Skeletal muscle cell (primary cell): ENCODE measurements around the gene CRYM.
A peak's percentile ranks its signal among the peaks of the same experiment; 100 is the strongest.
"Not testable (repeated sequence)": the region's sequence is repeated elsewhere in the genome, so short reads cannot be mapped to it uniquely, and the experiment has no call there.

Source experiments
- DNase-seq: peaks from one replicate; pipeline ENCODE4 v3.0.0-alpha.2; 2010; ENCODE audit warnings: low read depth
- H3K4me3 ChIP-seq: 2 replicates; pipeline ENCODE4 v1.5.1; 2011; ENCODE audit warnings: low read depth, mild to moderate bottlenecking, control low read depth, low read length, moderate library complexity

The CRYM gene

DNA sequence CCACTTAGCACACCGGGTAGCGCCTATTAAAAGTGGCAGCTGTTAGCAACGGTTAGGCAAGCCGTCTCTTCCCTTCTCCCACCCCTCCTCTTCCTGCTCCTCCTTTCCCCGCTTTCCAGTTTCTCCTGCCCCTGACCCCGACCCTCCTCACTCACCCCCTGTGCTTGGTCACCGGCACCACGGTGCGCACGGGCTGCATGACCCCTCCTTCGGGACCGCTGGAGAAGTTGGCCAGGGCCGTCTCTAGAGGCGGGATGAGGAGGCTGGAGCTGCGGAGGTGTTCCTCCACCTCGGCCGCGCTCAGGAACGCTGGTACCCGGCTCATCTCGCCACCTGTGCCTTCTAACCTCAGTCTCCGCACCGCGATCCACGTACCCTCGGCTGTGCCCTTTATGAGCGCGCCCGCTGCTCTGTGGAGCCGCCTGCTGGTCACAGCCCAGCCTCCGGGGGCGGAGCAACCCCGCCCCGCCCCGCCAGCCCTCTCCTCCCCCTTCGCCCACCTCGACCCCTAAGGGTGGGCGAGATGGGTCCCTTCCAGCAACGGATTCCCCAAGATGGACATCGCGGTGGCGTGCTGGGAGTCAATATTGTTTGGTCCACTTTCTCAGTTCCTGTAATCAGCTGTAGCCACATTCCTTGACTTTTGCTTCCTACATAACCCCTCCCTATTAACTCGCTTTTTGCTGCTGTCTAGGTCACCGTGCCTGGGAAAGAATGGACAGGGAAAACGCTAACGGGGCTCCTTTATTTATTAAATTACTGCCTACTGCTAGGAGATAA, at the start of gene CRYM:
TSS of gene CRYM (minus strand) at position 364 of the 780 bp plus-strand sequence. CDS start at position 325, 39 bp downstream.
- no peak for DNase-seq
- peak within 1 kb of the TSS; percentile 36 for H3K4me3 ChIP-seq

GRCh38 chr16:21327046-21327445, 49.0 kb upstream of the CRYM start:
- H3K4me3 ChIP-seq, result no peak overlapping the region
- DNase-seq, result no peak

DNA sequence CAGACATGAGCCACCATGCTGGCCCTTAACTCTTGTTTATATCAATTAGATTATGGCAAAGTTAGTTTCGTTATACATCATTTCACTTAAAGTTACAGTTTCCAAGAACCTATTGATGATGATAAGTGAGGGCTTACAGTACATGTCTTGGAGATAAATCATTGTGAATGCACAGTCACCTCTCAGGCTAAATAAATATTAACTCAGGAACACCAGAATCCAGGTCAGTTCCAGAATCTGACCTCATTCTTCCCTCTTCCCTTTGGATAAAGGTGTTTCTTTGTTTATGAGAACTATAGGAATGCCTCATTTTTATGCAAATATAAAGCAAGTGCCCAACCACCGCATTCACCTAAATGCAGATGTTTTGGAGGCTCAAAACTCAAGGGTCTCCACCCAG, 48.4 kb upstream of the CRYM start:
- no peak for DNase-seq
- H3K4me3 ChIP-seq, result no peak overlapping the region

- H3K4me3 ChIP-seq, result no peak overlapping the region
- DNase-seq, result no peak
These were observed 46.2 kb upstream of the CRYM start for GRCh38 chr16:21324267-21324666.

- not testable (repeated sequence) for H3K4me3 ChIP-seq, DNase-seq
These were observed 44.2 kb upstream of the CRYM start for GRCh38 chr16:21322251-21322650.

GRCh38 chr16:21321736-21322135, 43.6 kb upstream of the CRYM start:
- H3K4me3 ChIP-seq, result no peak overlapping the region
- DNase-seq, result no peak

GRCh38 chr16:21314339-21314738, 36.2 kb upstream of the CRYM start:
- H3K4me3 ChIP-seq, result no peak overlapping the region
- no peak for DNase-seq

DNA sequence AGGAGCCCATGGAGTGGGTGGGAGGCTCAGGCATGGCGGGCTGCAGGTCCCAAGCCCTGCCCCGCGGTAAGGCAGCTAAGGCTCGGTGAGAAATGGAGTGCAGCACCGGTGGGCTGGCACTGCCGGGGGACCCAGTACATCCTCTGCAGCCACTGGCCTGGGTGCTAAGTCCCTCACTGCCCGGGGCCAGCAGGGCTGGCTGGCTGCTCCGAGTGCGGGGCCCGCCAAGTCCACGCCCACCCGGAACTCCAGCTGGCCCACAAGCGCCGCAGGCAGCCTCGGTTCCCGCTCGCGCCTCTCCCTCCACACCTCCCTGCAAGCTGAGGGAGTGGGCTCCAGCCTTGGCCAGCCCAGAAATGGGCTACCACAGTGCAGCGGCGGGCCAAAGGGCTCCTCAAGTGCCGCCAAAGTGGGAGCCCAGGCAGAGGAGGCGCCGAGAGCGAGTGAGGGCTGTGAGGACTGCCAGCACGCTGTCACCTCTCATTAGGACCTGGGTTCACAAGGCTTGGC, 34.8 kb upstream of the CRYM start:
- not testable (repeated sequence) for H3K4me3 ChIP-seq, DNase-seq

GRCh38 chr16:21312046-21312445, 34.0 kb upstream of the CRYM start:
- DNase-seq, result not testable (repeated sequence)

DNA sequence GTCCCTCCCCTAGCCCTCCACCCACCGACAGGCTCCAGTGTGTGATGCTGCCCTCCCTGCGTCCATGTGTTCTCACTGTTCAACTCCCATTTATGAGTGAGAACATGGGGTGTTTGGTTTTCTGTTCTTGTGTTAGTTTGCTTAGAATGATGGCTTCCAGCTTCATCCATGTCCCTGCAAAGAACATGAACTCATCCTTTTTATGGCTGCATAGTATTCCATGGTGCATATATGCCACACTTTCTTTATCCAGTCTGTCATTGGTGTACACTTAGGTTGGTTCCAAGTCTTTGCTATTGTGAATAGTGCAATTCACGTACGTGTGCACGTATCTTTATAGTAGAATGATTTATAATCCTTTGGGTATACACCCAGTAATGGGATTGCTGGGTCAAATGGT, 28.6 kb upstream of the CRYM start:
- H3K4me3 ChIP-seq, DNase-seq: not testable (repeated sequence)

More at GRCh38 chr16:21312046-21312445, 34.0 kb upstream of the CRYM start:
- H3K4me3 ChIP-seq, result not testable (repeated sequence)

DNA sequence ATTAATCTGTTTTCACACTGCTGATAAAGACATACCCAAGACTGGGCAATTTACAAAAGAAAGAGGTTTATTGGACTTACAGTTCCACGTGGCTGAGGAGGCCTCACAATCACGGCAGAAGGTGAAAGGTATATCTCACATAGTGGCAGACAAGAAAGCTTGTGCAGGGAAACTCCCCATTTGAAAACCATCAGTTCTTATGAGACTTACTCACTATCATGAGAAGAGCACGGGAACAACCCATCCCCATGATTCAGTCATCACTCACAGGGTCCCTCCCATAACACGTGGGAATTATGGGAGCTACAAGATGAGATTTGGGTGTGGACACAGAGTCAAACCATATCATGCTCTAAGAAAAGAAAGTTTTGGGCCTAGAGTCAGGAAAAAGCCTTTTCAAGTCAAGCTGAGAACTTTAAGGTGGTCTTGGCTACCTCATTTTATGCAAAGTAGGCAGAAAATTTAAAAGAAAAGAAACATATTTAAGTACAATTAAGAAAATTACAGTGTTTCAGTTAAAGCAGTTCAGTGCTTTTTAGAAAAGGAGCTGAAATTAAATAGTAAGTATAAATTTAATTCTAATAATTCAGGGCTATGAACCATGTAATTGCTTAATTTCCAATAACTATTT, 24.9 kb upstream of the CRYM start:
- H3K4me3 ChIP-seq, result peak overlapping the region; percentile 78
- peak; percentile 61 for DNase-seq

DNA sequence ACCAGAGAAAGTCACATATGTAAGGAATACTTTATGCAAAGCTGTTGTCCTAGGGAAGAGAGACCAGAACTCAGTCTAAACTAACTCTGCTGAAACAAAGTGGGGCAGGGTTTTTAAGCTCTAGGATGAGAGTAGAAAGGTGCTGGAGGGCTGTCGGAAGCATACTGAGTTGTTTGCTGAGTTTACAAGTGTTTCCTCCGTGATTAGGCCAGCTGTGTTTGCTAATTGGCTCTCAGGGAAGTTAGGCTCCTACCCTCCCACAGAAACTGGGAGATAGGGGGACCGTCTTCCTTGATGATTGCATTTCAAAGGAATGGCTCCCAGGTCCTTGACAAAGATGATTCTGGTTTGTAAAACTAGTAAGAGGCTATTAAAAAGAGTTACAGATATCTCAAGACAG, 24.4 kb upstream of the CRYM start:
- DNase-seq, result no peak
- peak overlapping the region; percentile 78 for H3K4me3 ChIP-seq

DNA sequence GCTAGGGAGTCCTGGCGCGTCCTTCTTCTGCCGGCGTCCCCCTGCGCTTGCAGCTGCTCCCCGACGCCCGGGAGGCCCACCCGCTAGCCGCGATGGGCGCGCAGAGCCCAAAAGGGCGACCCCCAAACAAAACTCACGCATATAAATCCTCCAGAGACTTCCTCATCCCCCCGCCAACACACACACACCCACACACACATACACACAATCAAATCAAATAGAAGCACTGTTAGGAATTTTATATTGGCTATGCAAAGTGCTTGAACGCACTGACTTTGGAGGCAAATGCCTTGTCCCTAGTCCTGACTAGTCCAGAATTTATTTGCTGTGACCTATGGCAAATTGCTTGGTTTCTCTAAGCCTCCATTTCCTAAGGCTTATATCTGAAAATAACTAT, 23.8 kb upstream of the CRYM start:
- peak overlapping the region; percentile 78 for H3K4me3 ChIP-seq
- DNase-seq, result no peak

DNA sequence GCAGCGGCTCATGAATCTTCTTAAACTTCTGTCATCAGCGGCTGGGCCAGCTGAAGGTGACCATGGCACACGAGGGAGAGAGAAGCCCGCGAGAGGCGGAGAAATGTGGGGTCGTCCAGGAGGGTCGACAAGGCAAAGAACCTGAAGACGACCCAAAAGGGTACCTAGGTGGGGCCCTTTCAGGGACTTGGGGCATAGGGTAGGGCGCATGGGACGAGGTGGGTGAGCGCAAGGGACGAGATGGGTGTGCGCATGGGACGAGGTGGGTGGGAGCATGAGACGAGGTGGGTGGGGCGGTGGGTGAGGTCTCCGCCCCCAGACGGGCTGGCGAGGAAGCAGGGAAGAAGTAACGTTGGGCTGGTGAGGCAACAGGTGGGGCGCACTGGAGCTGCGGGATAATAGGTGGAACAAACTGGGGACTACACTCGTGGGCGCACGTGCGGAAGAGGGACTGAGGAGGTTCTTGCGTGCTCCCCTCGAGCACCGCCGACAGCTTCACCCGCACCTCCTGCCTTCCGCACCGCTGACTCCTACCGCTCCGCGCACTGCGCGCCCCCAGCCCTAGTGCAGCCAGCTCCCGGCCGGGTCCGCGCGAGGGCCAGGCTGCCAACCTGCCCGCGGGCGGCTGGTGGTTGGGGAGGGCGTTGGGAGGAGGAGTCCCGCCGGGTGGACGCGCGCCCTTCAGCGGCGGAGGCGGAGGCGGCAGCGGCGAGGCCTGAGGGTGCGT, 23.2 kb upstream of the CRYM start:
- peak; percentile 21 for DNase-seq
- H3K4me3 ChIP-seq, result peak overlapping the region; percentile 78

DNA sequence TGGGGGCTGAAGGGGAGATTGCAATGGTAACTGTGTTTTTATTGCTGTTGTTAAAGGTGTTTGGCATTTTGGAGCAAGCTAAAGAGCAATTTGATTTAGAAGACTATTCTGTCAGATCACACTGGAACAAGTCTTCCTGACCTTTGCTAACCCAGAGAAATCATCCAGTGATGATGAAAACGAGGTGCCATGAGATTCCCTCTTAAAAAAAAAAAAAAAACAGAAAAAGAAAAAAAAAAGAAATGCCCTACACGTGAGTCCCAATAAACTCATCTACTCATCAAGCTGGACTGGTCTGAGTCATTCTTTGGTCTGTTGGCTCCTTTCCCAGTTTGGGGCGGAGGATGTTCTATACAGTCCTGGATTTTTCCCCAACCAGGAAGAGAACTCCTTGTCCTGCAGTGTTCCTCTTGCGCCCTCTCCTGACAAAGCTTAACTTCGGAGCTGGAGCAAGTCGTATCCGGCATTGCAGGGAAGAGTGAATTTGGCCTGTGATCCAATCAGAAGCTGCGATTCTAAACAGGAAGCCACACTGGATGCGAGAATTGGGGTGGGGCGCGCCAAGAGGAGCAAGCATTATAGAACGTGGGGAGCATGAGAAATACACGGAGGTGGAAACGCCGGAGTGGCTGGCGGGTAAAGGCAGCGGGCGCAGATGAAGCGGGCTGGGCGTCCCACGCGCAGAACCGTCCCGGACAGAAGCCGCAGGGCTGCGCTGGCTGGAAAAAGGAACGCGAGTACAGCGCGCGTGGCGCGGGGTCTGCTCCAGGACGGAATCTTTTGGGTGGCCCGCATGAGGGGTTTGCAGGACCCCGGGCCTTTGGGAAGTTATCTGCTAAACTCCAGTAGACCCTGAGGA, 22.4 kb upstream of the CRYM start:
- DNase-seq, result peak; percentile 99
- H3K4me3 ChIP-seq, result peak overlapping the region; percentile 78

- not testable (repeated sequence) for DNase-seq, H3K4me3 ChIP-seq
These were observed 11.7 kb upstream of the CRYM start for GRCh38 chr16:21289789-21290188.

DNA sequence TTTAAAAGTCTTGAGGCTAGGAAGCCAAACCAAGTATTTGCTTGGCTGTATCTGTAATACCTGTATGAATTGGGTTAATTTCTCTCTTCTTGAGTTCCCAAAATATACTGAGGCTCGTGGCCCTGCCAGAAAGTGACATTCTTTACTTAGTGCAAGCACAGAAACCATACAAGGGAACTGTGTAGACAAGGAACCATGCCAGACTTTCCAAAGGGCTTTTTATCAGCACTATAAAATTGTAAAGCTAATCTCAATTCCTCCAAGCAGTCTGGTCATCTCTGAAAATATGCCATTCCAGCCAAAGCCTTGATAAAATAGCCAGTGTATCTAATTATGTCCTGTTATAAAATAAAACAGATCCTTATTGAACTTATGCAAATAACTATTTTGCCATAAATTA, 7.2 kb upstream of the CRYM start:
- DNase-seq, result no peak
- no peak overlapping the region for H3K4me3 ChIP-seq

DNA sequence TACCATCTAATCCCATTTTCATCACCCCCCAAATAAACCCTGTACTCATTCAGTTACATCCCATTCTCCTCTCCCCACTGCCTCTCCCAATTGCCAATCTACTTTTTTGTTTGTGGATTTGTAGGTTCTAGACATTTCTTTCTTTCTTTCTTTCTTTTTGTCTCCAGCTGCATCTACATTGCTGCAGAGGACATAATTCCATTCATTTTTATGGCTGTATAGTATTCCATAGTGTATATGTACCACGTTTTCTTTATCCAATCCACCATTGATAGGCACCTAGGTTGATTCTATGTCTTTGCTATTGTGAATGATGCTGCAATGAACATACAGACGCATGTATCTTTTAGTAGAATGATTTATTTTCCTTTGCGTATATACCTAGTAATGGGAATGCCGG, 6.3 kb upstream of the CRYM start:
- DNase-seq, result no peak
- peak overlapping the region; percentile 46 for H3K4me3 ChIP-seq
